Fibroblast of villous mesenchyme (primary cell): ENCODE measurements around the gene KRT74. TPM values are rescaled to one million over a fixed set of nuclear protein-coding genes. Genes with fewer than 3 reads are reported as not detected.

Experiments
- DNase-seq: peaks from one replicate; pipeline ENCODE4 v3.0.0-alpha.2; 2010; ENCODE audit warnings: low read depth
- H3K4me3 ChIP-seq: 2 replicates; pipeline ENCODE4 v1.5.1; 2011; ENCODE audit warnings: low read depth, mild to moderate bottlenecking, low read length
- CTCF ChIP-seq: IDR thresholded peaks from 2 replicates; pipeline ENCODE4 v1.5.1; 2012; ENCODE audit warnings: low read depth, mild to moderate bottlenecking, low read length; ENCODE audit not compliant: insufficient read depth
- total RNA-seq: library from RNA; depleted of rRNA; stranded (reverse); fragments of >200 nt; gene quantifications from 2 replicates; pipeline ENCODE4 v1.2.3, GENCODE V29; 2012

KRT74 gene
- total RNA-seq, 1 donor: not detected

- H3K4me3 ChIP-seq: no peak overlapping the region
- DNase-seq: no peak
- TF ChIP-seq CTCF: no peak
Observed at GRCh38 chr12:52577316-52577715, 3.7 kb upstream of the KRT74 start.

GRCh38 chr12:52575948-52576347, 2.3 kb upstream of the KRT74 start:
- TF ChIP-seq CTCF: no peak
- H3K4me3 ChIP-seq: no peak overlapping the region
- no peak for DNase-seq

- TF ChIP-seq CTCF: no peak
- no peak overlapping the region for H3K4me3 ChIP-seq
- no peak for DNase-seq
Observed at GRCh38 chr12:52575256-52575655, 1.6 kb upstream of the KRT74 start.

- TF ChIP-seq CTCF: no peak
- DNase-seq: no peak
- no peak overlapping the region for H3K4me3 ChIP-seq
Observed at GRCh38 chr12:52573306-52573705, 337 bp downstream of the KRT74 start.

GRCh38 chr12:52570511-52570910, 3.1 kb downstream of the KRT74 start:
- no peak overlapping the region for H3K4me3 ChIP-seq
- no peak for TF ChIP-seq CTCF
- DNase-seq: no peak

- H3K4me3 ChIP-seq: no peak overlapping the region
- no peak for DNase-seq
Observed at GRCh38 chr12:52568111-52568510, 5.5 kb downstream of the KRT74 start.

More at GRCh38 chr12:52568111-52568510, 5.5 kb downstream of the KRT74 start:
- no peak for TF ChIP-seq CTCF
